ENCODE results near the gene CACNA1B. TPM values are rescaled to one million over a fixed set of nuclear protein-coding genes. Genes with fewer than 3 reads are reported as not detected.

Gene CACNA1B
- total RNA-seq, 1 donor from 2014 or later, result 84.4 TPM

GRCh38 chr9:138058181-138058580, 180.6 kb downstream of the CACNA1B start:
- peaks cover 1% of the 10 kb centered on the region for H3K27me3 Mint-ChIP-seq (ENCODE audit: unreplicated experiment)
- H3K36me3 Mint-ChIP-seq (ENCODE audit: unreplicated experiment), result peaks cover 44% of the 10 kb centered on the region
- peaks cover 6% of the 10 kb centered on the region for H3K9me3 Mint-ChIP-seq (ENCODE audit: unreplicated experiment)
- no peaks in the 10 kb centered on the region for H3K4me1 Mint-ChIP-seq (ENCODE audit: low read depth, unreplicated experiment)
- DNase-seq, result no peak
- H3K27ac Mint-ChIP-seq (ENCODE audit: unreplicated experiment), result no peak overlapping the region
- H3K4me3 Mint-ChIP-seq (ENCODE audit: unreplicated experiment), result no peak overlapping the region
- no peak for TF ChIP-seq CTCF (IDR thresholded peaks at IDR 0.05; ENCODE audit: partially characterized antibody, unreplicated experiment)

GRCh38 chr9:138059196-138059595, 181.6 kb downstream of the CACNA1B start:
- no peak for DNase-seq
- no peak overlapping the region for H3K27ac Mint-ChIP-seq (ENCODE audit: unreplicated experiment)
- H3K27me3 Mint-ChIP-seq (ENCODE audit: unreplicated experiment), result no peaks in the 10 kb centered on the region
- peaks cover 50% of the 10 kb centered on the region for H3K36me3 Mint-ChIP-seq (ENCODE audit: unreplicated experiment)
- peaks cover 8% of the 10 kb centered on the region for H3K9me3 Mint-ChIP-seq (ENCODE audit: unreplicated experiment)
- no peaks in the 10 kb centered on the region for H3K4me1 Mint-ChIP-seq (ENCODE audit: low read depth, unreplicated experiment)
- no peak overlapping the region for H3K4me3 Mint-ChIP-seq (ENCODE audit: unreplicated experiment)
- no peak for TF ChIP-seq CTCF (IDR thresholded peaks at IDR 0.05; ENCODE audit: partially characterized antibody, unreplicated experiment)

- DNase-seq, result no peak
- Mint-ChIP-seq H3K27me3 (ENCODE audit: unreplicated experiment) (peaks cover 2% of the 10 kb centered on the region), H3K27ac (ENCODE audit: unreplicated experiment) (no peak overlapping the region), H3K9me3 (ENCODE audit: unreplicated experiment) (peaks cover 11% of the 10 kb centered on the region), H3K4me3 (ENCODE audit: unreplicated experiment) (no peak overlapping the region), H3K36me3 (ENCODE audit: unreplicated experiment) (peaks cover 46% of the 10 kb centered on the region), H3K4me1 (ENCODE audit: low read depth, unreplicated experiment) (no peaks in the 10 kb centered on the region)
- TF ChIP-seq CTCF (IDR thresholded peaks at IDR 0.05; ENCODE audit: partially characterized antibody, unreplicated experiment), result no peak
These were observed 182.8 kb downstream of the CACNA1B start for GRCh38 chr9:138060365-138060764.

- no peak overlapping the region for H3K27ac Mint-ChIP-seq (ENCODE audit: unreplicated experiment)
- no peak for DNase-seq
- peaks cover 2% of the 10 kb centered on the region for H3K27me3 Mint-ChIP-seq (ENCODE audit: unreplicated experiment)
- H3K36me3 Mint-ChIP-seq (ENCODE audit: unreplicated experiment), result peaks cover 51% of the 10 kb centered on the region
- no peak for TF ChIP-seq CTCF (IDR thresholded peaks at IDR 0.05; ENCODE audit: partially characterized antibody, unreplicated experiment)
- no peaks in the 10 kb centered on the region for H3K4me1 Mint-ChIP-seq (ENCODE audit: low read depth, unreplicated experiment)
- no peak overlapping the region for H3K4me3 Mint-ChIP-seq (ENCODE audit: unreplicated experiment)
- peaks cover 11% of the 10 kb centered on the region for H3K9me3 Mint-ChIP-seq (ENCODE audit: unreplicated experiment)
These were observed 183.3 kb downstream of the CACNA1B start for GRCh38 chr9:138060881-138061280.

GRCh38 chr9:138061631-138062030, 184.0 kb downstream of the CACNA1B start:
- no peak for TF ChIP-seq CTCF (IDR thresholded peaks at IDR 0.05; ENCODE audit: partially characterized antibody, unreplicated experiment)
- H3K9me3 Mint-ChIP-seq (ENCODE audit: unreplicated experiment), result peaks cover 11% of the 10 kb centered on the region
- H3K4me1 Mint-ChIP-seq (ENCODE audit: low read depth, unreplicated experiment), result no peaks in the 10 kb centered on the region
- H3K36me3 Mint-ChIP-seq (ENCODE audit: unreplicated experiment), result peaks cover 51% of the 10 kb centered on the region
- peaks cover 2% of the 10 kb centered on the region for H3K27me3 Mint-ChIP-seq (ENCODE audit: unreplicated experiment)
- no peak for DNase-seq
- H3K4me3 Mint-ChIP-seq (ENCODE audit: unreplicated experiment), result no peak overlapping the region
- H3K27ac Mint-ChIP-seq (ENCODE audit: unreplicated experiment), result no peak overlapping the region

All from glutamatergic neuron (in vitro differentiated cells).